Progenitor cell of endocrine pancreas (in vitro differentiated cells): ENCODE data around the gene GPC3. TPM values are rescaled to one million over a fixed set of nuclear protein-coding genes. Genes with fewer than 3 reads are reported as not detected.

Source experiments
- DNase-seq: peaks from one replicate; pipeline ENCODE4 v3.0.0; 2021; ENCODE audit warnings: low spot score; ENCODE audit not compliant: unreplicated experiment
- H3K27ac Mint-ChIP-seq: 2 replicates; pipeline ENCODE4 v1.8.0; 2021; ENCODE audit warnings: mild to moderate bottlenecking, moderate library complexity, mixed read lengths
- H3K27me3 Mint-ChIP-seq: 2 replicates; pipeline ENCODE4 v1.8.0; 2021; ENCODE audit warnings: mixed read lengths
- H3K36me3 Mint-ChIP-seq: 2 replicates; pipeline ENCODE4 v1.8.0; 2022; ENCODE audit warnings: mixed read lengths; ENCODE audit not compliant: insufficient read depth
- H3K4me1 Mint-ChIP-seq: 2 replicates; pipeline ENCODE4 v1.8.0; 2021; ENCODE audit warnings: low read depth, mixed read lengths
- H3K4me3 Mint-ChIP-seq: 2 replicates; pipeline ENCODE4 v1.8.0; 2021; ENCODE audit warnings: low read depth, mild to moderate bottlenecking, moderate library complexity, mixed read lengths
- H3K9me3 Mint-ChIP-seq: 2 replicates; pipeline ENCODE4 v1.8.0; 2021; ENCODE audit warnings: low read depth, mixed read lengths
- CTCF ChIP-seq: fragments of 200-600 bp; sonication (generic); IDR thresholded peaks from one replicate; pipeline ENCODE4 v1.5.0; 2021; ENCODE audit warnings: antibody characterized with exemption, mild to moderate bottlenecking; ENCODE audit not compliant: unreplicated experiment
- total RNA-seq: library from RNA; stranded (reverse); gene quantifications from 2 replicates; pipeline ENCODE4 v1.2.1, GENCODE V29; 2021

GPC3 gene
- total RNA-seq, 1 donor from 2014 or later, result 197 TPM

- H3K27me3 Mint-ChIP-seq, result no peaks in the 10 kb centered on the region
- no peaks in the 10 kb centered on the region for H3K9me3 Mint-ChIP-seq
- TF ChIP-seq CTCF, result no peak
- no peak for DNase-seq
- H3K4me3 Mint-ChIP-seq, result no peak overlapping the region
- peaks cover 6% of the 10 kb centered on the region for H3K36me3 Mint-ChIP-seq
- peaks cover 1% of the 10 kb centered on the region for H3K4me1 Mint-ChIP-seq
- peak overlapping the region; percentile 34 for H3K27ac Mint-ChIP-seq
Measured at GRCh38 chrX:133535066-133535465, 450.3 kb downstream of the GPC3 start.

- Mint-ChIP-seq H3K27me3 (no peaks in the 10 kb centered on the region), H3K4me1 (peaks cover under 1% of the 10 kb centered on the region), H3K36me3 (peaks cover 6% of the 10 kb centered on the region), H3K27ac (no peak overlapping the region), H3K9me3 (no peaks in the 10 kb centered on the region), H3K4me3 (no peak overlapping the region)
- TF ChIP-seq CTCF, result no peak
- DNase-seq, result no peak
Measured at GRCh38 chrX:133534172-133534571, 451.2 kb downstream of the GPC3 start.

- Mint-ChIP-seq H3K4me1 (no peaks in the 10 kb centered on the region), H3K27me3 (no peaks in the 10 kb centered on the region), H3K27ac (no peak overlapping the region), H3K4me3 (no peak overlapping the region), H3K9me3 (no peaks in the 10 kb centered on the region), H3K36me3 (peaks cover 6% of the 10 kb centered on the region)
- no peak for DNase-seq
- TF ChIP-seq CTCF, result no peak
Measured at GRCh38 chrX:133533249-133533648, 452.1 kb downstream of the GPC3 start.

- H3K9me3 Mint-ChIP-seq, result no peaks in the 10 kb centered on the region
- TF ChIP-seq CTCF, result no peak
- DNase-seq, result no peak
- H3K27me3 Mint-ChIP-seq, result no peaks in the 10 kb centered on the region
- H3K27ac Mint-ChIP-seq, result no peak overlapping the region
- H3K4me3 Mint-ChIP-seq, result no peak overlapping the region
- H3K4me1 Mint-ChIP-seq, result peaks cover 6% of the 10 kb centered on the region
- H3K36me3 Mint-ChIP-seq, result peaks cover 6% of the 10 kb centered on the region
Measured at GRCh38 chrX:133530960-133531359, 454.4 kb downstream of the GPC3 start.

GRCh38 chrX:133529578-133529977 is 455.8 kb downstream of the GPC3 start:
- Mint-ChIP-seq H3K27ac (no peak overlapping the region), H3K36me3 (peaks cover 2% of the 10 kb centered on the region), H3K4me3 (no peak overlapping the region), H3K4me1 (peaks cover 6% of the 10 kb centered on the region), H3K27me3 (no peaks in the 10 kb centered on the region), H3K9me3 (no peaks in the 10 kb centered on the region)
- DNase-seq, result no peak
- no peak for TF ChIP-seq CTCF

GRCh38 chrX:133527825-133528224 is 457.6 kb downstream of the GPC3 start:
- H3K4me1 Mint-ChIP-seq, result peaks cover 6% of the 10 kb centered on the region
- no peak for TF ChIP-seq CTCF

More at GRCh38 chrX:133527825-133528224, 457.6 kb downstream of the GPC3 start:
- Mint-ChIP-seq H3K9me3 (no peaks in the 10 kb centered on the region), H3K27me3 (no peaks in the 10 kb centered on the region), H3K36me3 (peaks cover 2% of the 10 kb centered on the region), H3K4me3 (no peak overlapping the region), H3K27ac (no peak overlapping the region)
- DNase-seq, result no peak
